Kidney tubule cell (primary cell): ENCODE data around the gene PVRIG.
"Not testable (repeated sequence)": the region's sequence is repeated elsewhere in the genome, so short reads cannot be mapped to it uniquely, and the experiment has no call there.

ENCODE experiments used
- DNase-seq: peaks from one replicate; pipeline ENCODE4 v3.0.0-alpha.2; 2018; ENCODE audit warnings: low spot score

PVRIG gene

GRCh38 chr7:100195222-100195621 is 24.5 kb upstream of the PVRIG start:
- no peak for DNase-seq

- not testable (repeated sequence) for DNase-seq
Observed at GRCh38 chr7:100195901-100196322, 23.8 kb upstream of the PVRIG start.

- DNase-seq = no peak
Observed at GRCh38 chr7:100198266-100198665, 21.5 kb upstream of the PVRIG start.

- DNase-seq = no peak
Observed at GRCh38 chr7:100200693-100201092, 19.1 kb upstream of the PVRIG start.

GRCh38 chr7:100204454-100204853 is 15.3 kb upstream of the PVRIG start:
- no peak for DNase-seq

GRCh38 chr7:100208911-100209408 is 10.8 kb upstream of the PVRIG start:
- DNase-seq = no peak

GRCh38 chr7:100209493-100209892 is 10.3 kb upstream of the PVRIG start:
- DNase-seq = no peak

GRCh38 chr7:100210805-100211204 is 8.9 kb upstream of the PVRIG start:
- DNase-seq = no peak

- no peak for DNase-seq
Observed at GRCh38 chr7:100211342-100211780, 8.4 kb upstream of the PVRIG start.

GRCh38 chr7:100212631-100213286 is 7.0 kb upstream of the PVRIG start:
- DNase-seq = no peak

- no peak for DNase-seq
Observed at GRCh38 chr7:100213672-100214071, 6.1 kb upstream of the PVRIG start.

GRCh38 chr7:100214356-100214755 is 5.4 kb upstream of the PVRIG start:
- DNase-seq = peak; percentile 20

- no peak for DNase-seq
Observed at GRCh38 chr7:100215895-100216294, 3.9 kb upstream of the PVRIG start.

- not testable (repeated sequence) for DNase-seq
Observed at GRCh38 chr7:100217934-100218333, 1.8 kb upstream of the PVRIG start.

- no peak for DNase-seq
Observed at GRCh38 chr7:100219271-100219737, 445 bp upstream of the PVRIG start.

- DNase-seq = no peak
Observed at GRCh38 chr7:100220586-100221230, 959 bp downstream of the PVRIG start.

- no peak for DNase-seq
Observed at GRCh38 chr7:100221231-100221718, 1.5 kb downstream of the PVRIG start.

GRCh38 chr7:100221767-100222444 is 2.2 kb downstream of the PVRIG start:
- DNase-seq = no peak

GRCh38 chr7:100222445-100223132 is 2.8 kb downstream of the PVRIG start:
- no peak for DNase-seq

GRCh38 chr7:100223376-100223927 is 3.7 kb downstream of the PVRIG start:
- not testable (repeated sequence) for DNase-seq

GRCh38 chr7:100224891-100225290 is 5.1 kb downstream of the PVRIG start:
- DNase-seq = not testable (repeated sequence)
